IMR-90 (cell line): ENCODE results near the gene ST3GAL4. TPM values are rescaled to one million over a fixed set of nuclear protein-coding genes. Genes with fewer than 3 reads are reported as not detected.

Experiments
- ATAC-seq: fragments of 200-7000 bp; cut with Tn5 transposase; 2 replicates; pipeline ENCODE4 v1.9.1; 2020; ENCODE audit warnings: low read depth, mild to moderate bottlenecking, moderate library complexity
- BruUV-seq: library from RNA; stranded (reverse); fragments of 400-500 nt; replicated peaks from 2 replicates; lab custom pipeline; 2021; lab: Mats Ljungman, UMichigan
- CTCF ChIA-PET: fragments of 300-600 bp; formaldehyde crosslinking; extraction: SDS; loops from one replicate; lab custom pipeline; 2021; ENCODE audit warnings: antibody characterized with exemption; lab: Yijun Ruan, JAX
- POLR2A ChIA-PET: fragments of 300-600 bp; sonication (Branson Sonifier 250); formaldehyde crosslinking; loops from one replicate; lab custom pipeline; 2022; ENCODE audit warnings: antibody characterized with exemption; ENCODE audit not compliant: unreplicated experiment; lab: Charles Lee
- DNase-seq: peaks from one replicate; pipeline ENCODE4 v3.0.0; 2013
- H2AFZ ChIP-seq: replicated peaks from 2 replicates; pipeline ENCODE3; 2013; ENCODE audit warnings: low read length, mild to moderate bottlenecking; ENCODE audit not compliant: poor library complexity
- H2AK5ac ChIP-seq: 2 replicates; pipeline ENCODE4 v1.6.1; 2013; ENCODE audit warnings: low read depth, low read length, inconsistent platforms
- H2AK9ac ChIP-seq: replicated peaks from 2 replicates; pipeline ENCODE3; 2013; ENCODE audit warnings: mild to moderate bottlenecking, low read depth, low read length, moderate library complexity; ENCODE audit not compliant: poor library complexity
- H2BK120ac ChIP-seq: 2 replicates; pipeline ENCODE4 v1.6.1; 2013; ENCODE audit warnings: low read depth, low read length, inconsistent platforms
- H2BK15ac ChIP-seq: 3 replicates; pipeline ENCODE4 v1.6.1; 2013; ENCODE audit warnings: low read depth, low read length, inconsistent platforms
- H2BK20ac ChIP-seq: 2 replicates; pipeline ENCODE4 v1.6.1; 2013; ENCODE audit warnings: low read depth, mild to moderate bottlenecking, inconsistent platforms, low read length, moderate library complexity
- H2BK5ac ChIP-seq: 2 replicates; pipeline ENCODE4 v1.6.1; 2013; ENCODE audit warnings: mild to moderate bottlenecking, low read depth, low read length, inconsistent platforms; ENCODE audit not compliant: poor library complexity, severe bottlenecking
- H3K14ac ChIP-seq: replicated peaks from 2 replicates; pipeline ENCODE4 v1.6.1; 2013; ENCODE audit warnings: low read depth, low read length, inconsistent platforms
- H3K18ac ChIP-seq: 2 replicates; pipeline ENCODE4 v1.6.1; 2013; ENCODE audit warnings: low read depth, low read length, control low read depth
- H3K23ac ChIP-seq: 2 replicates; pipeline ENCODE4 v1.6.1; 2013; ENCODE audit warnings: low read depth, low read length, inconsistent platforms
- H3K27ac ChIP-seq: 2 replicates; pipeline ENCODE4 v1.5.1; 2013; ENCODE audit warnings: mild to moderate bottlenecking, control low read depth, low read length; ENCODE audit not compliant: insufficient read depth
- H3K27me3 ChIP-seq: 2 replicates; pipeline ENCODE4 v1.6.1; 2013; ENCODE audit warnings: low read length; ENCODE audit not compliant: control insufficient read depth, insufficient read depth
- H3K36me3 ChIP-seq: 2 replicates; pipeline ENCODE4 v1.6.1; 2013; ENCODE audit warnings: low read length, mixed read lengths; ENCODE audit not compliant: control insufficient read depth, insufficient read depth
- H3K4ac ChIP-seq: 2 replicates; pipeline ENCODE4 v1.6.1; 2013; ENCODE audit warnings: low read depth, low read length, inconsistent platforms
- H3K4me1 ChIP-seq: 2 replicates; pipeline ENCODE4 v1.6.1; 2013; ENCODE audit warnings: low read length, mixed read lengths; ENCODE audit not compliant: control insufficient read depth, insufficient read depth
- H3K4me2 ChIP-seq: 2 replicates; pipeline ENCODE4 v1.6.1; 2013; ENCODE audit warnings: low read depth, mild to moderate bottlenecking, control low read depth, low read length, moderate library complexity
- H3K4me3 ChIP-seq: 2 replicates; pipeline ENCODE4 v1.5.1; 2013; ENCODE audit warnings: low read depth, mild to moderate bottlenecking, control low read depth, low read length, moderate library complexity; ENCODE audit not compliant: insufficient read depth
- H3K56ac ChIP-seq: 2 replicates; pipeline ENCODE4 v1.6.1; 2013; ENCODE audit warnings: low read length, inconsistent platforms; ENCODE audit not compliant: insufficient read depth; ENCODE audit errors: extremely low read depth
- H3K79me1 ChIP-seq, 2 experiments: 2 replicates each; pipeline ENCODE4 v1.6.1; 2013; ENCODE audit warnings: low read length in 2 of 2, inconsistent platforms in 1 of 2, low read depth in 1 of 2
- H3K9ac ChIP-seq: 2 replicates; pipeline ENCODE4 v1.6.1; 2013; ENCODE audit warnings: low read depth, low read length, control low read depth
- H3K9me1 ChIP-seq: 2 replicates; pipeline ENCODE4 v1.6.1; 2013; ENCODE audit warnings: low read length, inconsistent platforms; ENCODE audit not compliant: insufficient read depth
- H3K9me3 ChIP-seq: 2 replicates; pipeline ENCODE4 v1.6.1; 2013; ENCODE audit warnings: low read length; ENCODE audit not compliant: control insufficient read depth, insufficient read depth
- H4K20me1 ChIP-seq: 2 replicates; pipeline ENCODE4 v1.6.1; 2013; ENCODE audit warnings: low read length, inconsistent platforms; ENCODE audit not compliant: insufficient read depth
- H4K5ac ChIP-seq: 2 replicates; pipeline ENCODE4 v1.6.1; 2013; ENCODE audit warnings: mild to moderate bottlenecking, low read depth, low read length, control low read depth
- H4K8ac ChIP-seq, 2 experiments: 2 replicates each; pipeline ENCODE4 v1.6.1; 2013; ENCODE audit warnings: low read depth in 2 of 2, low read length in 2 of 2, control low read depth in 1 of 2, inconsistent platforms in 1 of 2
- H4K91ac ChIP-seq: 2 replicates; pipeline ENCODE4 v1.6.1; 2013; ENCODE audit warnings: low read depth, low read length, inconsistent platforms; ENCODE audit not compliant: insufficient read depth
- BHLHE40 ChIP-seq: fragments of 150-350 bp; IDR thresholded peaks from 2 replicates; pipeline ENCODE4 v1.6.1; 2016; ENCODE audit warnings: mild to moderate bottlenecking, low read depth, low read length
- CEBPB ChIP-seq: IDR thresholded peaks from 2 replicates; pipeline ENCODE4 v1.6.1; 2012; ENCODE audit warnings: low read depth, low read length, improper control_type of control experiment
- CHD1 ChIP-seq: IDR thresholded peaks from 2 replicates; pipeline ENCODE4 v1.6.1; 2012; ENCODE audit warnings: low read depth, low read length, improper control_type of control experiment
- CTCF ChIP-seq: conservative IDR thresholded peaks from 2 replicates; pipeline ENCODE4 v1.5.1; 2012; ENCODE audit warnings: mild to moderate bottlenecking, low read depth, low read length, improper control_type of control experiment
- ELK1 ChIP-seq: fragments of 150-350 bp; IDR thresholded peaks from 2 replicates; pipeline ENCODE4 v1.6.1; 2016; ENCODE audit warnings: low read depth, mild to moderate bottlenecking, low read length, moderate library complexity, borderline replicate concordance
- FOS ChIP-seq: fragments of 150-350 bp; IDR thresholded peaks from 2 replicates; pipeline ENCODE4 v1.6.1; 2016; ENCODE audit warnings: low read depth, low read length
- MAZ ChIP-seq: IDR thresholded peaks from 2 replicates; pipeline ENCODE4 v1.6.1; 2012; ENCODE audit warnings: low read depth, mild to moderate bottlenecking, low read length, improper control_type of control experiment, moderate library complexity, borderline replicate concordance
- POLR2A ChIP-seq: IDR thresholded peaks from 2 replicates; pipeline ENCODE4 v1.6.1; 2012; ENCODE audit warnings: mild to moderate bottlenecking, low read depth, low read length
- RAD21 ChIP-seq: IDR thresholded peaks from 2 replicates; pipeline ENCODE4 v1.6.1; 2012; ENCODE audit warnings: low read length, improper control_type of control experiment
- RCOR1 ChIP-seq: IDR thresholded peaks from 2 replicates; pipeline ENCODE4 v1.6.1; 2012; ENCODE audit warnings: mild to moderate bottlenecking, low read length, improper control_type of control experiment; ENCODE audit not compliant: insufficient replicate concordance
- RFX5 ChIP-seq: IDR thresholded peaks from 2 replicates; pipeline ENCODE4 v1.8.0; 2012; ENCODE audit warnings: low read depth, mild to moderate bottlenecking, low read length, moderate library complexity
- SMC3 ChIP-seq: fragments of 150-350 bp; IDR thresholded peaks from 2 replicates; pipeline ENCODE4 v1.6.1; 2016; ENCODE audit warnings: low read depth, mild to moderate bottlenecking, antibody characterized with exemption, low read length, moderate library complexity
- WGBS, 2 experiments: methylation state at CpG; one replicate each; pipeline versions ENCODE4 v1.1.5 to v1.1.7; 2013; ENCODE audit warnings: missing lambda C conversion rate in 2 of 2; ENCODE audit not compliant: insufficient read length in 1 of 2; ENCODE audit errors: extremely low coverage in 2 of 2; 5-methylcytosine and 5-hydroxymethylcytosine counted together
- dilution Hi-C: fragments of 300-500 bp; cut with HindIII; formaldehyde crosslinking; loops from one replicate; pipeline ENCODE4 v1.14.3; 2018; ENCODE audit warnings: low sequenced_read_pairs; ENCODE audit not compliant: unreplicated experiment
- in situ Hi-C: fragments of 300-500 bp; cut with MboI; formaldehyde crosslinking; loops from 3 replicates; pipeline ENCODE4 v1.14.3; 2019; ENCODE audit warnings: low sequenced_read_pairs, inconsistent platforms, mixed read lengths
- intact Hi-C: fragments of 100-400 bp; cut with micrococcal nuclease; formaldehyde crosslinking; loops from 2 replicates; pipeline ENCODE4 v1.10.0; 2022
- polyA plus RNA-seq, 3 experiments: library from polyadenylated mRNA; depleted of rRNA; stranded (reverse); fragments of >200 nt; gene quantifications; 2 replicates each; pipeline ENCODE4 v1.2.3, GENCODE V29; 2012; ENCODE audit warnings: low replicate concordance in 1 of 3
- total RNA-seq: library from RNA; depleted of rRNA; stranded (reverse); fragments of >200 nt; gene quantifications from 2 replicates; pipeline ENCODE4 v1.2.3, GENCODE V29; 2012

The ST3GAL4 gene
- total and polyA plus RNA-seq, 2 of the 4 experiments (the other 2 are of a cell fraction): 17.0 to 19.7 TPM

- CTCF ChIA-PET: interaction anchor here (1.2 kb wide), 1 partner anchor 25 kb away, joined by 3 read pairs; no protein-coding TSS in a partner anchor
- H3K4me2 ChIP-seq: no peak overlapping the region
- BruUV-seq: no TSS peak
Measured at GRCh38 chr11:126340960-126341606, 14.4 kb upstream of the ST3GAL4 start.

More at GRCh38 chr11:126340960-126341606, 14.4 kb upstream of the ST3GAL4 start:
- H3K4me1 ChIP-seq: peaks cover 13% of the 10 kb centered on the region
- H2BK5ac ChIP-seq: no peak overlapping the region
- no peak overlapping the region for H3K23ac ChIP-seq
- 53% methylated on average over 3 of the region's 7 CpGs; no CpG with 5 or more reads in 1 of the 2 experiments for WGBS, 2 experiments
- H3K27me3 ChIP-seq: no peaks in the 10 kb centered on the region
- no peak overlapping the region for H3K27ac ChIP-seq
- H3K79me1 ChIP-seq: peaks cover 0 to 18% of the 10 kb centered on the region in 2 experiments; a peak in 2 of 4 replicates
- in situ Hi-C loops: no loop called here
- H3K4ac ChIP-seq: no peak overlapping the region
- H3K56ac ChIP-seq: no peak overlapping the region
- no peak overlapping the region for H2AK9ac ChIP-seq
- 0 out of 2 replicates have a peak overlapping the region, but pooled peaks have one; percentile 6 for H4K91ac ChIP-seq
- H3K36me3 ChIP-seq: peaks cover 16% of the 10 kb centered on the region; the same call in 1 of the 2 replicates
- H3K9me1 ChIP-seq: peaks cover 21% of the 10 kb centered on the region
- dilution Hi-C loops: no loop called here
- no peak overlapping the region for H2AFZ ChIP-seq
- 0 out of 2 replicates have a peak overlapping the region, but pooled peaks have one; percentile 29 for H3K14ac ChIP-seq
- H4K8ac ChIP-seq: no peak overlapping the region; a peak in 1 of 4 replicates
- POLR2A ChIA-PET: no interaction called here
- 0 out of 2 replicates have a peak overlapping the region, but pooled peaks have one; percentile 59 for H2BK20ac ChIP-seq
- H2BK120ac ChIP-seq: no peak overlapping the region
- no peak for TF ChIP-seq RFX5
- TF ChIP-seq ELK1: no peak
- no peak for TF ChIP-seq RAD21
- no peak for TF ChIP-seq RCOR1
- TF ChIP-seq POLR2A: no peak
- no peak for TF ChIP-seq SMC3
- no peak for TF ChIP-seq FOS
- TF ChIP-seq BHLHE40: no peak
- TF ChIP-seq CTCF: no peak
- TF ChIP-seq MAZ: no peak
- TF ChIP-seq CHD1: no peak
- TF ChIP-seq CEBPB: no peak
- no peaks in the 10 kb centered on the region for H3K9me3 ChIP-seq
- H3K4me3 ChIP-seq: no peak overlapping the region
- no peak overlapping the region for H4K5ac ChIP-seq
- no peak overlapping the region for H2BK15ac ChIP-seq
- no peak for ATAC-seq
- 0 out of 2 replicates have a peak overlapping the region, but pooled peaks have one; percentile 2 for H3K18ac ChIP-seq
- no peak overlapping the region for H3K9ac ChIP-seq
- H4K20me1 ChIP-seq: no peaks in the 10 kb centered on the region
- DNase-seq: no peak
- intact Hi-C loops: no loop called here
- no peak overlapping the region; the same call in 1 of the 2 replicates for H2AK5ac ChIP-seq
